GOT3 (cell line): ENCODE measurements around the gene CYP3A5.
"Not testable (repeated sequence)": the region's sequence is repeated elsewhere in the genome, so short reads cannot be mapped to it uniquely, and the experiment has no call there.

Experiments
- DNase-seq: peaks from one replicate; lab custom pipeline; 2025; ENCODE audit warnings: mixed read lengths; lab: John Stamatoyannopoulos, UW

The CYP3A5 gene

GRCh38 chr7:99685871-99686608, 6.2 kb upstream of the CYP3A5 start:
- DNase-seq = not testable (repeated sequence)

- no peak for DNase-seq
Measured at GRCh38 chr7:99685129-99685758, 5.4 kb upstream of the CYP3A5 start.

GRCh38 chr7:99679032-99679399, 780 bp downstream of the CYP3A5 start:
- no peak for DNase-seq

- no peak for DNase-seq
Measured at GRCh38 chr7:99677648-99678045, 2.1 kb downstream of the CYP3A5 start.

GRCh38 chr7:99677013-99677647, 2.7 kb downstream of the CYP3A5 start:
- no peak for DNase-seq

- no peak for DNase-seq
Measured at GRCh38 chr7:99674995-99675742, 4.6 kb downstream of the CYP3A5 start.

GRCh38 chr7:99672573-99672972, 7.2 kb downstream of the CYP3A5 start:
- no peak for DNase-seq

GRCh38 chr7:99669782-99670181, 10.0 kb downstream of the CYP3A5 start:
- no peak for DNase-seq

GRCh38 chr7:99668541-99668940, 11.3 kb downstream of the CYP3A5 start:
- DNase-seq = no peak

GRCh38 chr7:99667179-99667578, 12.6 kb downstream of the CYP3A5 start:
- no peak for DNase-seq

- DNase-seq = no peak
Measured at GRCh38 chr7:99666013-99666395, 13.8 kb downstream of the CYP3A5 start.

- no peak for DNase-seq
Measured at GRCh38 chr7:99665312-99666012, 14.3 kb downstream of the CYP3A5 start.

- DNase-seq = not testable (repeated sequence)
Measured at GRCh38 chr7:99657879-99658278, 21.9 kb downstream of the CYP3A5 start.

- DNase-seq = not testable (repeated sequence)
Measured at GRCh38 chr7:99654626-99655025, 25.2 kb downstream of the CYP3A5 start.

- no peak for DNase-seq
Measured at GRCh38 chr7:99653754-99654153, 26.0 kb downstream of the CYP3A5 start.

- DNase-seq = not testable (repeated sequence)
Measured at GRCh38 chr7:99653269-99653668, 26.5 kb downstream of the CYP3A5 start.

GRCh38 chr7:99652671-99653070, 27.1 kb downstream of the CYP3A5 start:
- no peak for DNase-seq

- DNase-seq = no peak
Measured at GRCh38 chr7:99651290-99651689, 28.5 kb downstream of the CYP3A5 start.

- DNase-seq = no peak
Measured at GRCh38 chr7:99648843-99649242, 31.0 kb downstream of the CYP3A5 start.

GRCh38 chr7:99645590-99645989, 34.2 kb downstream of the CYP3A5 start:
- no peak for DNase-seq

GRCh38 chr7:99644431-99644830, 35.4 kb downstream of the CYP3A5 start:
- no peak for DNase-seq

GRCh38 chr7:99643464-99643863, 36.3 kb downstream of the CYP3A5 start:
- DNase-seq = no peak
